ENCODE results near the gene TMEM161A. TPM values are rescaled to one million over a fixed set of nuclear protein-coding genes. Genes with fewer than 3 reads are reported as not detected.

The TMEM161A gene
- total and polyA plus RNA-seq, 9 of the 15 experiments (the other 6 are each of a cell fraction or from before 2014, with no cell fraction given), result 0.63 to 92.3 (median 38.9) TPM

GRCh38 chr19:19134687-19135158, 3.6 kb downstream of the TMEM161A start (continued):
- TF ChIP-seq ZNF324 (CRISPR knock-in tag; IDR thresholded peaks at IDR 0.05) (no peak), REST (IDR thresholded peaks at IDR 0.05; ENCODE audit: borderline replicate concordance) (no peak), REST (CRISPR knock-in tag; IDR thresholded peaks at IDR 0.05; ENCODE audit: low read depth) (no peak), HNRNPH1 (optimal IDR thresholded peaks at IDR 0.05; ENCODE audit: low read depth, low read length) (no peak), FIP1L1 (IDR thresholded peaks at IDR 0.05; ENCODE audit: low read depth, low read length, poor library complexity, severe bottlenecking) (no peak), ZZZ3 (IDR thresholded peaks at IDR 0.05) (no peak), ARID1B (IDR thresholded peaks at IDR 0.05) (0 out of 2 replicates have a peak, but pooled peaks have one; percentile 11), ZBTB49 (CRISPR knock-in tag; IDR thresholded peaks at IDR 0.05; ENCODE audit: borderline replicate concordance) (no peak), ZBTB43 (CRISPR knock-in tag; IDR thresholded peaks at IDR 0.05) (no peak), ZNF764 (CRISPR knock-in tag; IDR thresholded peaks at IDR 0.05; ENCODE audit: low read depth) (no peak), HINFP (tag; conservative IDR thresholded peaks at IDR 0.05; ENCODE audit: low read depth) (no peak), ARID3A (IDR thresholded peaks at IDR 0.05; ENCODE audit: borderline replicate concordance, low read depth, low read length) (no peak)
